ENCODE results near the gene ERVK3-1. TPM values are rescaled to one million over a fixed set of nuclear protein-coding genes. Genes with fewer than 3 reads are reported as not detected.

The ERVK3-1 gene
- total and polyA plus RNA-seq, 2 of the 13 experiments (the other 11 are each of a cell fraction or from before 2014, with no cell fraction given), result 28.5 to 38.7 TPM

- TF ChIP-seq ZNF382 (CRISPR knock-in tag; IDR thresholded peaks at IDR 0.05; ENCODE audit: borderline replicate concordance), result no peak
- no peak for TF ChIP-seq ZNF577 (CRISPR knock-in tag; IDR thresholded peaks at IDR 0.05; ENCODE audit: borderline replicate concordance, low read depth)
- no peak; the same call in 1 of the 2 replicates for TF ChIP-seq FOXP4 (CRISPR knock-in tag; IDR thresholded peaks at IDR 0.05)
- 0 out of 2 replicates have a peak, but pooled peaks have one; percentile 60 for TF ChIP-seq ZNF276 (CRISPR knock-in tag; IDR thresholded peaks at IDR 0.05; ENCODE audit: low read depth)
- no peak for TF ChIP-seq HDAC6 (IDR thresholded peaks at IDR 0.05; ENCODE audit: low read depth, low read length)
- TF ChIP-seq TEAD3 (CRISPR knock-in tag; optimal IDR thresholded peaks at IDR 0.05; ENCODE audit: borderline replicate concordance), result peak; percentile 78
- no peak for TF ChIP-seq PLSCR1 (CRISPR knock-in tag; IDR thresholded peaks at IDR 0.05; ENCODE audit: borderline replicate concordance)
- TF ChIP-seq TGIF2 (CRISPR knock-in tag; IDR thresholded peaks at IDR 0.05), result peak; percentile 80; the same call in 1 of the 2 replicates
- peak; percentile 32; the same call in 1 of the 2 replicates for TF ChIP-seq ZC3H4 (CRISPR knock-in tag; IDR thresholded peaks at IDR 0.05; ENCODE audit: borderline replicate concordance)
- no peak for TF ChIP-seq PHB2 (IDR thresholded peaks at IDR 0.05; ENCODE audit: partially characterized antibody)
- peak; percentile 47; the same call in 1 of the 2 replicates for TF ChIP-seq ZNF737 (CRISPR knock-in tag; IDR thresholded peaks at IDR 0.05; ENCODE audit: borderline replicate concordance)
- TF ChIP-seq RBFOX2 (IDR thresholded peaks at IDR 0.05; ENCODE audit: low read depth, low read length), result peak; percentile 90
- no peak for TF ChIP-seq MBD4 (IDR thresholded peaks at IDR 0.05; ENCODE audit: borderline replicate concordance, low read length)
- no peak for TF ChIP-seq TCF7L2 (IDR thresholded peaks at IDR 0.05; ENCODE audit: low read depth, low read length)
- TF ChIP-seq ZFP36L1 (CRISPR knock-in tag; IDR thresholded peaks at IDR 0.05), result peak; percentile 91
- peak; percentile 38; the same call in 1 of the 2 replicates for TF ChIP-seq ZNF629 (CRISPR knock-in tag; conservative IDR thresholded peaks at IDR 0.05)
- TF ChIP-seq HBP1 (CRISPR knock-in tag; IDR thresholded peaks at IDR 0.05; ENCODE audit: low read depth), result peak; percentile 96
- TF ChIP-seq MNT (IDR thresholded peaks at IDR 0.05), result peak; percentile 3; the same call in 1 of the 2 replicates
- TF ChIP-seq MZF1 (CRISPR knock-in tag; IDR thresholded peaks at IDR 0.05; ENCODE audit: borderline replicate concordance), result no peak
- TF ChIP-seq ESRRA (CRISPR knock-in tag; IDR thresholded peaks at IDR 0.05; ENCODE audit: low read depth), result peak; percentile 68; the same call in 1 of the 2 replicates
- TF ChIP-seq IKZF4 (CRISPR knock-in tag; IDR thresholded peaks at IDR 0.05; ENCODE audit: borderline replicate concordance, low read depth, not compliant biosample characterization), result peak; percentile 46
These were observed 21.9 kb downstream of the ERVK3-1 start, which contains the start of gene ZSCAN22 (continued) for GRCh38 chr19:58326914-58327726.
